SW 1271 (cell line): ENCODE results near the gene AVPR1B.
"Not testable (repeated sequence)": the region's sequence is repeated elsewhere in the genome, so short reads cannot be mapped to it uniquely, and the experiment has no call there.

Experiments
- DNase-seq, 2 experiments: peaks; one replicate each; lab custom pipeline; 2025; lab: John Stamatoyannopoulos, UW

The AVPR1B gene

DNA sequence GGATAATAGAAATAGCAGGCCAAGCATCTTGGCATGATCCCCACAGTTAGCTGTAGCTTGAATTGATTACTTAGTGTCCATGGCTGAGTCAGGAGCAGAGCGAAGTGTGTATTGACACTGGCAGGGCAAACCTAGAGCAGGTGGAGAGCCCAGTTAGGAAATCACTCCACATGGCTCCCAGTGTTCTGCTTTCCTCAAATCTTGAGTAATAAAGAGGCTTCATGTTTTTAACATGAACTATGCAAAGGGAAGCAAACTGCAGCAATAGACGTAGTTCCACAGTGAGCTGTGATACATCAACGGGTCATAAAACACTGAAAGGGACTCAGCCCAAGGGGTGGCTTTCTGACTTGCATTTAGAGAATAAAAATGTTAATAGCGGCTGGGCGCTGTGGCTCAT, 35.3 kb downstream of the AVPR1B start:
- no peak for DNase-seq

DNA sequence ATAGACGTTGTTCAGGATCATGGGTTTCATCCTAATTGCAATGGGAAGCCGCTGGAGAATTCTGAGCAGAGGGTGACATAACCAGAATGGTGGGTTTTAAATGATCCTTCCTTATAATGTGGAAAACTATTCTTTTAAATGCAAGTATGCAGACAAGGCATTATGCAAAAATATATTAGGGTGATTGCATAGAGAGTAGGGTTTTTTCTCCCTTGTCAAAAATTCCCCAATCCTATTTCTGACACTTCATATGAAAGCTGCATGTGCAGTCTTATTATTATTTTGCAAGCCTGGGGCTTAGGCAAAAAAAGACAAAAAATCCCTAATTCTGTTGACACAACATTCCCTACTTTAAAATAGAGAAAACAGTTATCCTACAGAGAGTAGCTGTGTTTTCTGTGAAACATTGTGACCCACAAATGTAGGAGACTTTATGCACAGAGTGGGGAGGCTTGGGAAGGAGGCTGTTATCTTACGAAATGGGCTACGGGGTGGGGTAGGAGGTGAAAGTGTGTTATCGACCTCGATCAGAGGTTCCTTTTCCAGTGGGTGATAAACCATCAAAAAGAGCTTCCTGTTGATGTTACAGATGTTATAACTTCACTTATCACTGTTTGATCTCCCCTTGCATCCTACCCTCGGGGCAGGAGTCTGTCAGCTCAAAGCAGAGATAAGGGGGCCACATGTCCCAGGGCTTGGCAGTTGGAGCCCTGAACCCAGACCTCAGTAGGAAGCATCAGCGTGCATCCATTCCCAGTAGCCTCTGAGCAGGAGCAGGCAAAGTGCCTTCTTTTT, 37.0 kb downstream of the AVPR1B start:
- DNase-seq = no peak

DNA sequence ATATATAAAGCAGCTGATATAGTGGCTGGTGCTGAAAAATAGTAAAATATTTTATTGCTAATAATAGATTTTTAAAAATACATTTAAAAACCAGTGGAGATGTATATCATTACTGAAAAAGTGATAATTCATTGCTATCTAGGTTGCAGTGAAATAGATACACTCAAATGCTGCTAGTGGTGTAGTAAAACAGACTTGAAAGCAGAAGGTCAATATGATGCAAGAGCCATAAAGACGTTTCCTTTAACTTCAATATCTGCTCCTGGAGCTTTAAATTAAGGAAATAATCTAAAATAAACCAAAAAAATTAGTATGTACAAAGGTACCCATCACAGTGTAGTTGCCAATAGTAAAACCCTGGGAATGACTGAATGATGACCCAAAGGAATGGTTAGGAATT, 38.1 kb downstream of the AVPR1B start:
- DNase-seq = no peak

DNA sequence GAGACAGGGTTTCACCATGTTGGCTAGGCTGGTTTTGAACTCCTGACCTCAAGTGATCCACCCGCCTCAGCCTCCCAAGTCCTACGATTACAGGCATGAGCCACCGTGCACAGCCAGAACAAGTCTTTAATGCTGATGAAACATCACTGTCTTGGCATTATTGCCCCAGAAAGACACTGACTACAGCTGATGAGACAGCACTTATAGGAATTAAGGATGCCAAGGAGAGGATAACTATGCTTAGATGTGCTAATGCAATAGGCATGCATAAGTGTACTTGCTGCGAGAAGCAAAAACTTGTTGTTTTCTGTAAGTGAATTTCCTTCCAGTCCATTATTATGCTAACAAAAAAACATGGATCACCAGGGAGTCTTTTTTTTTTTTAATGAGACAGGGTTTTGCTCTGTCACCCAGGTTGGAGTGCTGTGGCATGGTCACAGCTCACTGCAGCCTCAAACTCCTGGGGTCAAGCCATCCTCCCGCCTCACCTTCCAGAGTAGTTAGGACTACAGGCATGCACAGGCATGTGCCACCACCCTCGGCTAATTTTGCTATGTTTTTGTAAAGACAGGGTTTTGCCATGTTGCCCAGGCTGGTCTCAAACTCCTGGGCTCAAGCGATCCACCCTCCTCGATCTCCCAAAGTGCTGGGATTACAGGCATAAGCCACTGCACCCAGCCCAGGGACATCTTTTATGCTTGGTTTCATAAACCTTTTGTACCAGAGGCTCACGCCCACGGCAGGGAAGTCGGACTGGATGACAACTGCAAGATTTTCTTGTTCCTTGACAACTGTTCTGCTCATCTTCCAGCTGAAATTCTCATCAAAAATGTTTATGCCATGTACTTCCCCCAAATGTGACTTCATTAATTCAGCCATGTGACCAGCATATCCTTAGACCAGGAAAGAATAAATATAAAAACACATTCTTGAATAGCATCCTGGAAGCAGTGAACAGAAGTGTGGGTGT, 41.1 kb downstream of the AVPR1B start:
- DNase-seq = no peak

DNA sequence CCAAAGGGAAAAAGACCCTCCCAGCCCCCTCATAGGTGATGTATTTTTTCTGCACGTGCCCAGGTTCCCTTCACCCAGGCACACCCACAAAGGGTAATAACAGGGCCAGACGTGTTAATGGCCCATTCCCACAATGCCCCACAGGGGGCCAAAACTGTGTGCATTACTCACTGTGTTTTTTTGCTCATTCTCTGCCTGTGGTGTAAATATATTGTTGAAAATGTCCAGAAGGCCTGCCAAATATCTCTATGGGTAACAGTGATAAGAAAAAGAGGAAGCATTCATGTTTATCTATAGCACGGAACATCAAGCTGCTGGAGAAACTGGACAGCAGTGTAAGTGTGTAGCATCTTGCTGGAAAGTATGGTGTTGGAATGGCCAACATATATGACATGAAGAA, 42.3 kb downstream of the AVPR1B start:
- DNase-seq = no peak

DNA sequence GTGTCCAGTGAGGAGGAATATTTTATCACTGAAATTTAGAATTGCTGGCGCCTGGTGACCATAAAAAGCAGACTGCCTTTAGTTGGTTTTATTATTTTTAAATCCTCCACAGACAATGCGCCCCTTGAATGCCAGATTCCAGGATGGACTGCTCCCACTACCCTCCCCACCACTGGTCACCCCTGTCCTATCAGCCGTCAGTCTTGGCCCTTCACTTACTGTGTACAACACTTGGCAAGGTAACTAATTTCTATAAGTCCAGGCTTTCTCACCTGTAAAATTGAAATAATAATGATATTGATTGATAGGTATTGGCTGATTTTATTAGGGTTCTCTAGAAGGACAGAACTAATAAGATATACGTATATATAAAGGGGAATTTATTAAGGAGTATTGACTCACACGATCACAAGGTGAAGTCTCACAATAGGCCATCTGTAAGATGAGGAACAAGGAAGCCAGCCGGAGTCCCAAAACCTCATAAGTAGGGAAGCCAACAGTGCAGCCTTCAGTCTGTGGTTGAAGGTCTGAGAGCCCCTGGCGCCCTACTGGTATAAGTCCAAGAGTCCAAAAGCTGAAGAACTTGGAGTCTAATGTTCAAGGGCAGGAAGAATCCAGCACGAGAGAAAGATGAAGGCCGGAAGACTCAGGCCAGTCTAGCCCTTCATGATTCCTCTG, 46.4 kb downstream of the AVPR1B start:
- no peak for DNase-seq

DNA sequence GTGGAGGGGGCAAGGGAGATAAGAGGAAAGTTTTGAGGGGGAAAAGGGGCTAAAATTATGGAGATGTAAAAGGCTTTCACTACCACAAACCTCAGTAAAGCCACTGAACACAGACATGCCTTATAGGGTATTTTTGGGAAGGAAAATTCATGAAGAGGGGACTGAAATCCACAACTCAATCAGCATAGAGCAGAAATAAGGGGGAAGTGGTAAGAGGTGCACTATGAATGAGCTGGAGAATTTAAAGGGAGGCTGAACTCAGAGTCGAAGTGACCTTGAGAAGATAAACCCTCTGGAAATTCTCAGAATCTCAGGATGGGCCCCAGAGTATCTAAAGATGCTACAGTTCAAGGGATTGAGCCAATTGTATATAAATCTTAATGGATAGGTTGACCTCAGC, 48.9 kb downstream of the AVPR1B start:
- no peak for DNase-seq

DNA sequence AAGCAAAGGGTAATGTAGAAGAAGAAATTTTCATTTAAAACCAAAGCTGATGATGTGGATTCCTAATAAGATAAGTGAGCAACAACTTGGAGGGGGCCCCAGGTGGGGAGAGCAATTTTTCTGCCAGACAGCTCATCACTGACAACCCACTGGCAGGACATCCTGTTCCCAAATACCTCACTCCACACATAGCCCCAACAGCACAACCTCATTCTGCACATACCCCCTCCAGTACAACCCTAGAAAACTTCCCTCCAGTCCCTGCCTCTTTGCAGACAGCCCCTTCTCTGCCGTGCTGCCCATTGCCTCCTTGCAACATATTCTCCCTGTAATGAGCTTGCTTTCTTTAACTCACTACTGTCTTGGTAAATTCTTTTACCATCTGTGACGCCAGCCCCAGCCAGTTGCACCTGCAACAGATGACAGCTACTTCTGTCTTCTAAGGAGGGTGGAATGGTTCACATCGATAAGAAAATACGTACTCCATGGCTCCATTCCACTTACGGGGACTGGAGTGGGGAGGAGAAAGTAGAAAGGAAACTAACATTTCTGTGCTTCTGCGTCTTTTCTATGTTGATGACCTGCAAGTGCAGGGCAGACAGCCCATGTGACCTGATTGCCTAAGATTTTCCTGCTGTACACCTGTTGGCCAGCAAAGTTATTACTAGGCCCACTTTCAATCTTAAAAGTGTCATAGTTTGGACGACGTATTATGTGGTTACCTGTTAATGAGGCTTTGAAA, 49.5 kb downstream of the AVPR1B start:
- no peak for DNase-seq

DNA sequence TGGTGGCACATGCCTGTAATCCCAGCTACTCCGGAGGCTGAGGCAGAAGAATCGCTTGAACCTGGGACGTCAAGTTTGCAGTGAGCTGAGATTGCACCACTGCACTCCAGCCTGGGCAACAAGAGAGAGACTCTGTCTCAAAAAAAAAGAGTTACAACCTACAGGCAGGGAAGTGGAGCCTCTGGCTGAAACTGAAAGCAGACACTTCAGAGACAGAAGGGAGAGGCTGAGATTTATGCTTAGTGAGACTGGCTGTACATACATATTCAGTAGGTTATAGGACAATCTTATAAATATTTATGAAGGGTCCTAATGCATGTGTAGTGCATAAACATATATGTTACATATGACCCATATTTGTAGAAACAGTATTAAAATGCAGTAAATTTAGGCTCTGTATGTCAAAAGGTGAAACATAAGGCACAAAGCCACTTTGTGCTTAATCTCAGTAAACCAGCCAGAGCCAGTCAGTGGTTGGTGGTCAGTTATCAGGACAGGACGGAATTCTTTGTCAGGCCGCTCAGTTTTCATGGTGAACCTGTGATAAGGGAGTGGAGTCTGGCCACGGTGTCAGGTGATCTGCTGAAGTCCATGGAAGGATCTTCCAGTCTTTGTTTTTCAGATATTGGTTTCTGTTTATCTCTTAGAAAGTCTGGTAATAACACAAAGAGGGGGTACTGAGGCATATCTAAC, 50.6 kb downstream of the AVPR1B start:
- no peak for DNase-seq

DNA sequence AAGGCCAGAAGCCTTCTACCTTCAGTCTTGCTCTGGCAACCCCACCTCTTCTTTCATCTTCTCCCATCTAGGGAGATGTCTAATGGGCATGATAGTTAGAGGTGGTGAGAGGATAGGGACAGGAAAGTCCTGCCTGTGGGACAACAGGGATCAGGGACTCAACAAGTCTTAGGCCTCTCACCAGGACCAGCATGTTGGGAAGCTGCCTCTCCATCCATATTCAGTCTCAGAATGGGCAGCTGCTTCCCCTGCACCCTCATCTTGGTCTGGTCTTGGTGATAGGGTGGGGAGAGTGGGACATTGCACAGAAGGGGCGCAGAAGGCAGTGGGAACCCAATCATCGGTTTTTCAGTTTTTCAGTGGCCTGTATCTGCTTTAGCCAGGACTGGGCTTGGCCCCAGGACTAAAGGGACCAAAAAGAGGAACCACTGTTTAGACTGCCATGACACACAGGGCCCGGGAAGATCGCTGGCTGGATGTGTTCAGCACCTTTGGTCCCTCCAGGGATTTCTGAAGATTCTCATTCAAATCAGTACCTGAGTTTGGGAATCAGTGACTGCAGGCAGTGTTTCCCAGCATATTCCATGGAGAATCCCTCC, 51.5 kb downstream of the AVPR1B start:
- DNase-seq = no peak

DNA sequence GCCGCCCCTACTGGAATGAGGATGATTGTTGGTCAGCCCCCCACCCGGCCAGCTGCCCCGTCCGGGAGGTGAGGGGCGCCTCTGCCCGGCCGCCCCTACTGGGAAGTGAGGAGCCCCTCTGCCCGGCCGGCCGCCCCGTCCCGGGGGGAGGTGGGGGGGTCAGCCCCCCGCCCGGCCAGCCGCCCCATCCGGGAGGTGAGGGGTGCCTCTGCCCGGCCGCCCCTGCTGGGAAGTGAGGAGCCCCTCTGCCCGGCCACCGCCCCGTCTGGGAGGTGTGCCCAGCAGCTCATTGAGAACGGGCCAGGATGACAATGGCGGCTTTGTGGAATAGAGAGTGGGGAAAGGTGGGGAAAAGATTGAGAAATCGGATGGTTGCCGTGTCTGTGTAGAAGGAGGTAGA, 52.7 kb downstream of the AVPR1B start:
- DNase-seq = not testable (repeated sequence)

DNA sequence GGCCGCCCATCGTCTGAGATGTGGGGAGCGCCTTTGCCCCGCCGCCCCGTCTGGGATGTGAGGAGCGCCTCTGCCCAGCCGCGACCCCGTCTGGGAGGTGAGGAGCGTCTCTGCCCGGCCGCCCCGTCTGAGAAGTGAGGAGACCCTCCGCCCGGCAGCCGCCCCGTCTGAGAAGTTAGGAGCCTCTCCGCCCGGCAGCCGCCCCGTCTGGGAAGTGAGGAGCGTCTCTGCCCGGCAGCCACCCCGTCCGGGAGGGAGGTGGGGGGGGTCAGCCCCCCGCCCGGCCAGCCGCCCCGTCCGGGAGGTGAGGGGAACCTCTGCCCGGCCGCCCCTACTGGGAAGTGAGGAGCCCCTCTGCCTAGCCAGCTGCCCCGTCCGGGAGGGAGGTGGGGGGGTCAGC, 53.2 kb downstream of the AVPR1B start:
- not testable (repeated sequence) for DNase-seq

DNA sequence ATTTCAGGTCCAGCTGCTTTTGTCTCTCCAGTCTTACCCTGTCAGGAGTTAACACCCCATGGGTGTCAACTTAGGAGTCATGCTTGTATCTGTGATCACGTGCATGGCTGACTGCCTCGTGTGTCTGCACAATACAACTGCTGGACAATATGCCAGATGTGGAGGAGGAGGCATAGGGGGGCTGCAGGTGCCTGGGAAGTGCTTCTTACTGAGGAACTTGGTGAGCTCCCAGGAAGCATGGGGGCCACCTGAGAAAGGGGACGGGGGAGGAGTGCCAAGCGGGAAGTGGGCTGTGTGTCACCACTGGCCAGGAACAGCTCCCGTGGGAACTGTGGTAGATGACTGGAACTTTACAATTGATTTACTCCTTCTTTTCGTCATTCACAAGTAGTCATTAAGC, 54.7 kb downstream of the AVPR1B start:
- DNase-seq = no peak

DNA sequence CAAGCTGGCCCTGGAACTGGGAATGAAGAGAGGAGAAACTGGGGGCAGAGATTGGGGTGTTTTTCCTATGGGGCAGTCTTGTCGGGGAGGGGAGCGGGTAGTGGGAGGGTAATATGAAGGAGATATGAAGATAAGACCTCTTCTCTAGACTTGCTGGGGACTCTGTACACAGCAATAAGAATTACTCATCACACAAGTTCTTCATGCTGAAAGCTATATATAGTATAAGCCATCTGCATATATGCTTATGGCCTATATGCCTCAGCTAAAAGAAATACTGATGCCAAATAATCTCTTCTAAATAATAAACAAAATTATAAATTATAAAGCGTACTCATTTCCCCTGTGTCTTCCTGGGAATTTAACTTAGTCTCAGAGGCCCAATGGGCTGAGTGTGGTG, 56.3 kb downstream of the AVPR1B start:
- DNase-seq = no peak
